ENCODE data around the gene UCP2.
A peak's percentile ranks its signal among the peaks of the same experiment; 100 is the strongest.
"Not testable (repeated sequence)": the region's sequence is repeated elsewhere in the genome, so short reads cannot be mapped to it uniquely, and the experiment has no call there.

The UCP2 gene

DNA sequence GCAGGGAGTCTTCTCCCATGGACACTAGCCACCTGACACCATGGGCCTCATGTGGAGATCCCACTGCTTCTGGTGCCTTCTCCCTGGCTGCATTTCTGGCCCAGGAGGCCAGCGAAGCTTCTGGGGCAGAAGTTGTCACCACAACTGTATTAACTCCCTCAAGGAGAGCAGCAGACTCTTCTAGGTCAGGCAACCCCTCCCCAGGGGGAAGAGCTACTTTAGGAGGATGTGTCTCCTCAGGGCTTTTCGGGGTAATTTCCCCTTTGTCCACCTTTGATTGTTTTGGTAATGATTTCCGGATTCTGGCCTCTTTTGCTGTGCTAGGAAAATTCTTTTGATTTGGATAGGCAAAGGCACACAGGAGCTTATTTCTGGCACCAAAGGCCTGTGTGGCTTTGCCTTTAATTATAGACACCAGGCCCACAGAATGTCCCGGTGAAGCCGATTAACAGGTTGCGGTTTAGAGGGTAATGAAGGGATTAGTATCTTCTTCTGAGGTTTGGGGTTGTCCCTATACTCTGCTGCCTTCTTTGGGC lies 8.9 kb upstream of the UCP2 start:
- no peak for DNase-seq

DNA sequence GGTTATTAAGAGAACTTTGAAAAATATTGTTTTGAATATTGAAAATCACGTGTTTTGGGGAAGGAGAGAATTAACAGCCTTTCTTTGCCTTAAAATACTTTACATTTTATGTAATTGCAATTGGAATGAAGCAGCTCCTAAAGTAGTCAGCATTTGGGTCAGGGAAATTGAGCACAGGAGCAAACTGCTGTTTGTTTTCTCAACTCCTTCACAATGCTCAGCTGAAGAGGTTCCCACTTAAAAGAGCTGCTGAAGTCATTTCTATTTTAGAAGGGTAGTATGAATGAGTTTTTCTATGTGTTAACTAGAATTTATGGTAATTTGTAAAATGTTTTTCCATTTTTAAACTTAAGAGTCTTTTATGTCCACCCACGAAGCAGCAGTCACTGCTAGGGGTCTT lies 8.1 kb upstream of the UCP2 start:
- peak; percentile 34 for DNase-seq

DNA sequence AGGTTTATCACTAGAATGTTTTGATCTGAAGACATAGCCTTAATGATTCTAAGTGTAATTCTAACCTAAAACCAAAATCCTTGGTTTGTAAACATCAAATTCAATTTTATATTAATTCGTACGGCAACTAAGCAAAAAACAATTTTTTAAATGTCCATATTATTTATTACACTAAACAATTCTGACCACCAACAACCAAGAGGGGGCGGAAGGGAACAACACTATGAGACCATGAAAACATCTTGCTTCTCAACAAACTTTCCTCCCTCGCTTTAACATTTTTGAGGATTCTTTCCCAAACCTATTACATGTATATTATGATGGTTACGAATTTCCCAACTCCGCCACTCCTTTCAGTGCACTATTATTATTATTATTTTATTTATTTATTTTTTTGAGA lies 6.5 kb upstream of the UCP2 start:
- no peak for DNase-seq

DNA sequence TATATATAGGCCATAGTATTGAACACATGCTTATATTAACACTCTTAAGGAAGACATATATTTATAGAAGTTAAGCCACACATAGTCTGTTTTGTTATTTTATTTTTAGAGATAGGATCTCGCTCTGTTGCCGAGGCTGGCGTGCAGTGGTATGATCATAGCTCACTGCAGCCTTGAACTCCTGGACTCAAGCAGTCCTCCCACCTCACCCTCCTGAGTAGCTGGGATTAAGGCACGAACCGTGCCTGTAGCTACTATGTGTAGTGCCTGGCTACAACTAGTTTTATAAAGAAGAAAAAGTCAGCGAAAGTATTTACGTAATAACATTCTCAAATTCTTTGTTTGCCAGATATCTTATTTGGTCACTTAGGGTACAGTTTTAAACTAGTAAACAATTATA lies 5.6 kb upstream of the UCP2 start:
- DNase-seq: no peak

DNA sequence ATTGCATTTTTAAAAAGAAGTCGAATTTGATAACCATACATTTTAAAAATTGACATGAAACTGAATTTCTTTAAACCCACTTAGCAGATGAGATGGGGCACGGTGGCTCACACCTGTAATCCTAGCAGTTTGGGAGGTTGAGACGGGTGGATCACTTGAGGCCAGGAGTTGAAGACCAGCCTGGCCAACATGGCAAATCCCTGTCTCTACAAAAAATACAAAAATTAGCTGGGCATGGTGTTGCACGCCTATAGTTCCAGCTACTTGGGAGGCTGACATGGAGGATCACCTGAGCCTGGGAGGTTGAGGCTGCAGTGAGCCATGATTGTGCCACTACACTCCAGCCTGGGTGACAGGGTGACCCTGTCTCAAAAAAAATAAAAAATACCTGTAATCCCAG lies 3.0 kb upstream of the UCP2 start:
- DNase-seq: not testable (repeated sequence)

DNA sequence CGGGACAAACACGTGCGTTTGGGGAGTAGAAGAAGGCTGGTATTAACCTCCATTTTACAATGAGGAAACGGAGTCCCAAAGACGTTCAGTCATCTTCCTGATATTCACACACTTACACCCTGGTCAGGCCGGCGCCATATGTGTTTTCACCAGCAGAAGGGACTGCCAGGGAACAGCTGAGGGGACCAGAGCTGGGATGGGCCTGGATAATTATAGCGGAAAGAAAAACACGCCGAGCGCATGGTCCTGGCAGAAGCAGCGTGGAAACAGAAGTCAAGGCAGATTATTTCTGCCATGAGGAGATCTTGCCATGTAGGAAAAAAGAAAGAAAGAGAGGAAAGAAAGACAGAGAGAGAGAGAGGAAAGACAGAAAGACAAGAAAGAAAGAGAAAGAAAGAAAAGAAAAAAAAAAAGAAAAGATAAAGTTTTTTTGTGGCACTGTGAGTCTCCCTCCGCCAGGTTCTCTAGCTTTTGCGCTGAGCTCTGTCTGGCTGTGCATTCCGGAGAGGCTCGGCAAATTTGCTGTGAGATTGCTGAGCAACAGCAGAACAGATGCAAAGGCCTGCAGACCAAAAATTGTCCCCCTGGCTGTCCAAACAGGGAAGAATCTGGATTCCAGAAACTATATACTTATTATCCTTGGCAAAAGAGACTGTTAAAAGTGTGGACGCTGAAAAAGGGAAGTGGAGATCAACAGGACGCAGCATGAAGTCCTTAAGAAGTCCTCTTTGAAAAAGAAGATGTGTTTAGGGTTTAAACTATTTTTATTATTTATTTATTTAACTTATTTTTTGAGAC lies 1.3 kb upstream of the UCP2 start:
- no peak for DNase-seq

DNA sequence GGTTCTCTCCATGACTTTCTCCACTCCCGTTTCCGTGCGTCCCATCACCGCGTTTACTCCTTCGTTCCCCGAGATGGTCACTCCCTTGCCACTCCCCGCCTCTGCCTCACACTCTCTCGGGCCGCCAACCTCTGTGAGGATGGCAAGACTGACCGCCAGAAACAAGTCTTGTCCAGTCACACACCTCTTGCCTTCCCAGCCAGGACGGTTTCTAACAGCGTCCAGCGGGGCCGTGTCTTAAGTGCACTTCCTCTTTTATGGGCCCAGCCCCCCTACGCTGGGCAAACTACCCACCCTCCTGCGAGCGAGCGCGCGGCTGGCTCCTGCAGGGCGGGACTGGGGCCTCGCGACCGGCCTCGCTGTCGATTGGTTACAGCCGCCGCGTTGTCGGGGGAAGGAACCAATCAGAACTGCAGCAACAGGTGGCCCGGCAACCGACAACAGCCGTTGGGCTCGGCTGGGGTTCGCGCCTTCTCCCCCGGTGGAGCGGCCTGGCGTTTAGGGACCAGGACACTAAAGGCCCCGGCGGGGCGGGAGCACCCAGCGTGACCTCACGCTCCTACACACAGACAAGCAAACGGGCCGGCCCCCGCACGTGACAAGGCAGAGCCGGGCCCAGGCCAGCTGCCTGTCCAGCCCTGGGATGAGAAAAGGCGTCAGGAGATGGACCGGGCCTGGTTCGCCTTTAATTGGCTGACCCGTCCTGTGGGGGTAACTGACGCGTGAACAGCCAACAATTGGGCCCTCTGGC lies 522 bp upstream of the UCP2 start:
- peak; percentile 95 for DNase-seq

DNA sequence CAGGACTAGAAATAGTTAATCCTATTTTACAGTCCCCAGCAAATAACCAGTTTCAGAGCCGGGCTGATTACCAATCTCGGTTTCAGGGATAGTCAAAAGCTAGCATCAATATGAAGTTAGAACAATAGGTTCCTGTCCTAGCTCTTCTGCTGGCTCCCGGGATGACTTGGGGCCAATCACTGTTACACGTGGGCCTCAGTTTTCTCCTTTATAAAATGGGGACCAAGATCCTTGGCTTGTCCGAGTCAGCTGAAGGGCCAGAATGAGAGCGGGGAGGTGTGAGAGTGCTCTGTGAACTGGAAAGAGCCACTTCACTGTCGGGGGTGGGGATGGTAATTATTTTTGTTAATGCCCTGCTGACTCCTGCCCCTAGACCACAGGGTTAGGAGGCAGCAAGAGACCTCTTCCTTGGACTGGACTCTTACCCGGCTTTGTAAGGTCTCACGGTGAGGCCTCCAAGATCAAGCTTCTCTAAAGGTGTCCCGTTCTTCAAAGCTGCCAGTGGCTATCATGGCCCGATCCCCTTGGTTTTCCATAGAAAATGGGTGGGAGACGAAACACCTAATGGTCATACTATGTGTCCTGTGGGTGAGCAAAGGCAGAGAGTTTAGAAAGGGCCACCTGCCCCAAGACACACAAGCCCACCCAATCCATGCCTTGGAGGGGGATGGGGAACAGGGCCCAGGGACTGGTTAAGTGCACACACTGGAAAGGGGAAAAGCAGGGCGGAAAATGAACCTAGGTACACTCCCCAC lies 1.4 kb downstream of the UCP2 start:
- no peak for DNase-seq

DNA sequence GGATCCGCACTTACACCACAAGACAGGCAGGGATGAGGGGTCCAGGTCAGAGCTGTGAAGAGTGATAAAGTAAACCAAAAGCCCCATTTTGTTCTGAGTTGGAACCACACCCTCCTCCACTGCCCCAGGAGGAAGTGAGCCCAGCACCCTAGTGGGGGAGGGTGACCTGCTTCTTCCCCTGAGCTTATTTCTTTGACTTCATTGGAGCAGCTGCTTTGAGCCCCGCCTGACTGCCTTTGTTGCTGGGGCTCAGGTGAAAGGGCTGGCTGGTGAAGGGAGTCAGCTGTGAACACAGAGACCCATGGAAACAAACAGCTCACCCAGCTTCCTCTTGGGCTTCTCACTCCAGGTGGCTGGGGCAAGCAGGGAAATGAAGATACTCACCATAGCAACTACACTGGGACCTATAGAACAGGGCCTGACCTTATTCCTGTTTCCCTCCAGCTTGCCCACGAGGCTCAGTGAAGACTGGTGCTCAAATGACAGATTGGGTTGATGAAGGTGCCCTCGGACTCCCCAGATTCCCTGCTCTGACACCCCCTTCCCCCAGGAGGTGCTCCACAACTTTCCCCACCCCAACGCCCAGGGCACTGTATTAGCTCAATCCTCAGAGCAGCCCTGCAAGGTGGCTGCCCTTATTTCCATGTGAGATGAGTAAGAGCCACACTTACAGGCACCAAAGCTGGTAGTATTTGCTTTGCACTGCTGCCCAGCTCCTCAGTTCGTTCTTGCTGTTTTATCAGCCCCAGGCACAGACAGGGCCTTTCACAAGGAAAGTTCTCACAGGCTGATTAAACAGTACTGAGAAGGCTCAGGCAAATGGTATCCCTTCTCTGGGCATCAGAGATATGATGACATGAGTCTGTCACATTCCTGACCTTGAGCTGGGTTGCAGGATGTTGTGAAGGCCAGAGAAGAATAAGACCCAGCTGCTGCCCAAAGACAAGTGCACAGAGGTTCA lies 2.4 kb downstream of the UCP2 start:
- DNase-seq: peak; percentile 70

DNA sequence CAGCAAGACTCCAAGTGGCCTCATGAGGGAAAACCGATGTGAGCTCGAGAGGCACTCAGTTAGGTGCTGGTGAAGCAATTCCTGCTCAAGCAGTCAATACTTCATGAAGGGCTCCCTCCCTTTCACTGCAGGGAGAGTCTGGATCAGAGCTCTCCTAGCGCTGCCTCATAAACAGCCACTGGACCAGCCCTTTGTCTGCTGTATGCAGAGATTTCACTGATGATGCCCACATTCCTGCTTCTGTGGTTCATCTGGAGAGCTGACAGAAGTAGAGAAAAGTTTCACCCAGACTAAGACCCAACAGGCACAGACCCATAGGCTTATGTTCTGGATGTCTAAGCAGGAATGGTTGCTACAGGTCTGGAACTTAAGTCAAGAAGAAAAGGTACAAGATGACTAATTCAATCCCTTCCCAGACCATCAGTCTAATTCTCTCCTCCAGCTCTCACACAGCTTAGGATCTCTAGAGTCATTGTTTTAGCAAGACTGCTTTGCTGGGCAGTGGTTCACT lies 4.0 kb downstream of the UCP2 start:
- DNase-seq: no peak

DNA sequence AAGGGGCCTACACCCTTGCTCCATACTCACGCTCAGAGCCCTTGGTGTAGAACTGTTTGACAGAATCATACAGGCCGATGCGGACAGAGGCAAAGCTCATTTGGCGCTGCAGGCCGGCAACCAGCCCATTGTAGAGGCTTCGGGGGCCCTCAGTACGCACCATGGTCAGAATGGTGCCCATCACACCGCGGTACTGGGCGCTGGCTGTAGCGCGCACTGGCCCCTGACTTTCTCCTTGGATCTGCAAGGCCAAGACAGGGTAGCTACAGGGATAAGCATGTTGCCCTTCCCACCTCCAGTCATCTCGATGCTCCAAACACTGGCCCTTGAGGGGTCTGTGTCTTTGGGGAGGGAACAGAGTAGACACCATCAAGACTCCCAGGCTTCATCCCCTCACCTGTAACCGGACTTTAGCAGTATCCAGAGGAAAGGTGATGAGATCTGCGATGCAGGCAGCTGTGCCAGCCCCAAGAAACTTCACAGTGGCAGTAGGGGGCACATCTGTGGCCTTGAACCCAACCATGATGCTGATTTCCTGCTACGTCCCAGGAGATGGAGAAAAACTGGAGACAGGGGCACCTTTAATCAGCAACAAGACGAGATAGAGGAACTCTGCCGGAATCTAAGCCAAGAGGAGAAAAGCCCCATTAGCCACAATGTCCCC lies 4.7 kb downstream of the UCP2 start:
- no peak for DNase-seq

DNA sequence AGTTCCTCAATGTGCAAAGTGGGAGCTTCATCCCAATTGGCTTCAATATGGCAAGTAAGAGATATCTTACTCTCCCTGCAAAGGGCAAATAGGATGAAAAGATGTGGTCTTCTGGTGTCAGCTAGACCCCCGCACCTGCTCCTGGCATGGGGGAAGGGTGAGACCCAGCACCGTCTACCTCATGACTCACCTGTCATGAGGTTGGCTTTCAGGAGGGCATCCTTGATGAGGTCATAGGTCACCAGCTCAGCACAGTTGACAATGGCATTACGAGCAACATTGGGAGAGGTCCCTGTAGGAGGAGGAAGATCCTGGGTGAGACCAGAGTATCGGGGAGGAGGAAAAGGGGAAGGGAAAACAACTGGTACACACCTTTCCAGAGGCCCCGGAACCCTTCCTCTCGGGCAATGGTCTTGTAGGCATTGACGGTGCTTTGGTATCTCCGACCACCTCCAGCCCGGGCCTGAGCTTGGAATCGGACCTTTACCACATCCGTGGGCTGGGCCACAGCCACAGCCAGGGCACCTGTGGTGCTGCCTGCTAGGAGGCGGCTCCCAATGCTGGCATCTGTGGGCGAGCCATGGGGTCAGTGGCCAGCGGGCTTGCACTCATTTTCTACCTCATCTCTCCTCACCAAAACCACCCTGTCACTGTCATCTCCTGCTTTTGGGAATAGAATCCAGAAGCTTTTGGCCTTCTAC lies 6.0 kb downstream of the UCP2 start:
- no peak for DNase-seq

DNA sequence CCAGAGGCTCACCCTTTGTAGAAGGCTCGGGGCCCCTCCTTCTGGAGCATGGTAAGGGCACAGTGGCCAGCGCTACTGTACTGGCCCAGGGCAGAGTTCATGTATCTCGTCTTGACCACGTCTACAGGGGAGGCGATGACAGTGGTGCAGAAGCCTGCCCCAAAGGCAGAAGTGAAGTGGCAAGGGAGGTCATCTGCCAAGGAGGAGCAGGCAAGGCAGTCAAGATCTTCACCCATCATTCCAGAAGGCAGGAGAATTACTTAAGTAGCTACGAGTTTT lies 7.2 kb downstream of the UCP2 start:
- no peak for DNase-seq

DNA sequence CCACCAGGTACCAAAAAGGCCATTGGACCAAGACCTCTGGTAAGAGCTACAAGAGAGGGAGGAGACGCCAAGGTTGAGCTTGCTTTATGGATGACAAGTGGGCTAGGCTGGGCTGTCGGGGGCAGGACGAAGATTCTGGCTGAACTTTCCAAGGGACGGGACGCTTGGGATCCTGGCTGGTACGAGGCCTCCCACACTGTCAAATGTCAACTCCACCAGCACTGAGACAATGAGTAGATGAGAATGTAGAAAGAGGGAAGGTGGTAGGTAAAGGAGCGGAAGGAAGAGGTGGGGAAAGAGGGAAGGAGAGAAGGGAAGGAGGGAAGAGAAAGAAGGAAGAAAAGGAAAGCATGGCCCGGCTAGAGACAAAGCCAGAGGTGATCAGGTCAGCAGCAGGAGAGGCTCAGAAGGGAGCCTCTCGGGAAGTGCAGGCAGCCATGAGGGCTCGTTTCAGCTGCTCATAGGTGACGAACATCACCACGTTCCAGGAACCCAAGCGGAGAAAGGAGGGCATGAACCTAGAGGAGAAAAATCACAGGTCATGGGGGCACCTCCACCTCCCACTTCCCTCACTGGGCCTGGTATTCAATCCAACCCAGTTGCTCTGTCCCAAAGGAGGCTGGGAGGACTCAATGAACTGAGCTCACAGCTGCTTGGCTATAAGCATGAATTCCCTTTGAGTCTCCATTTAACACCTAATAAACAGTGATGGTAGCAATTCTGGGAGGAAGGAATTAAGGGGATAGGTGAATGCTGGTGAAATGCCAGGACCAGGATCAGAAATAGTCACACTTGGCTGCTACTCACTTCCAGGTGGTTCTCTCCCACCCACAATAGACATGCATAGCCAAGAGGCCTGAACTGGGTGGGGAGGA lies 7.8 kb downstream of the UCP2 start:
- no peak for DNase-seq

DNA sequence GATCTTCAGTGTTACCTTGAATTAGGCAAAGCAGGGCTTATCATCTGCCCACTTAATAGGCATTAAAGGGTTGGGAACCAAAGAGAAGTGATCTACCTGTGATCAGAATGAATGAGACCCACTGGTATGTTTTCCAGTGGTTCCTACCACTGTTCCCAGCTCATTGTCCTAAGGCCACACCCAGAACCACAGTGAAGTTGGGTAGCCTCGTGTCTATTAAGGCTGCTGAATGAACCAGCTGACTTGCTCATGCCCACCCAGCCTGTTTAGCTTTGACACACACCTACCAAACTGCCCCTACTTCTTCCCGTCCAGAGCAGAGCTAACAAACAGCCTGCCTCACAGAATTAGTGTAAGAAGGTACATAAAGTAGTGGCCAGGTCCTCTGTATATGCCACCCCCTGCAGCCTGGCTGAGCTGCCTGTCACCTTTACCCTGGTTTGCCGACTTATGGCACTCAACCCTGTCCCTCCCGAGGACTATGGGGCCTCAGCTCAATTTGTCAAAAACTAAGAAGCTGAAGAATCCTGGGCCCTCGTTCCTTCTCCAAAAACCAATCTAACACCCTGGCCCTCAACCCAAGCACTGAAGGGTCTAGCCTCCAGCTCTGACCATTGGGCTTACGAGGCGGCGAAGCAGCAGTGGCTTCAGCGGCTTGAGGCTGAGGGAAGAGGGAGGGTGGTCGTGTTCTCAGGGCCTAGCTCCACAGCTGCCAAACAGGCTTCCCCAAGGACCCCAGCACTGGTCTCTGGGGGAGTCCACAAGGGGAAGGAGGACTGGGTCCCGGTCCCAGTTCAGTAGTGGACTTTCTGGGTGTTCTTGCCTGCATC lies 9.8 kb downstream of the UCP2 start:
- DNase-seq: no peak

DNA sequence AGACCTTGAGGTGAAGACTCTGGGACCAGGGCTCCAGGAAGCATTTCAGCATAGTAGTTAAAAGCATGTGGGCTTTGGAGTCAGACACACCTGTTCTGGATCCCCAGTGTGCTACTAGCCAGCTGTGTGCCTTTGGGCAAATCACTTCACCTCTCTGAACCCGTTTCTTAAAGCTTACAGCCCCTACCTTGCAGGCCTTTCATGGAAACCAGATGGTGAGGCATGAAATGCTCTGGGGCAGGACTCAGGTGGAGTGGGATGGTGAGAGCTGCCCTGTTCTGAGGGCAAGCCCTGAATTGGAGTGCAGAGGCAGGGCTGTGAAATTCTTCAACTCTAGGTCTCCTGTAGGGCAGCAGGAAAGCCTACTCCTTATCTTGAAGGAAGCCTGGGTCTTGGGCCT lies 10.5 kb downstream of the UCP2 start:
- no peak for DNase-seq

DNA sequence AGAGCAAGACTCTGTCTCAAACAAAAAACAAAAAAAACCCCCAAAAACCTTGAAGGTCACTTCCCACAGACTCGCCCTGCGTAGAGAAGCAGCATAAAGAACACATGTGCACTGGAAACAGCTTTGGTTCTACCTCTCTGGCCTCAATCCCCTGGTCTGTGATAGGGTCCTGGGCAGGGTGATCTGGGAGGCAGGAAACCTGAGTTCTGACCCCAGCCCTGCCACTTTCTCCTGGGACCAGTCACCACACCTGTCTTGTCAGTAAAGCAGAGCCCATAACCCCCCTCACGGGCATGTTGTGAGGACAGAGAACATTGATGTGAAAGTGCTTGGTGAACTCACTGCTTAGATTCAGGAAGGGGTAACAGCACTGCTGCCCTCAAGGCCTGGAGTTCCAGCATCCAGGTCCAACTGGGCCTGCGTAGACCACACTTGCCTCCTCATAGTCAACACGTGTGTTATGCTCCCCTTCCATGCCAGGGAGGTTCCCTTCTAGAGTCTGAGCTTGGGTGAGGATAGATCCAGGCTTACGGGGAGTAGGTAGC lies 11.4 kb downstream of the UCP2 start:
- no peak for DNase-seq

DNA sequence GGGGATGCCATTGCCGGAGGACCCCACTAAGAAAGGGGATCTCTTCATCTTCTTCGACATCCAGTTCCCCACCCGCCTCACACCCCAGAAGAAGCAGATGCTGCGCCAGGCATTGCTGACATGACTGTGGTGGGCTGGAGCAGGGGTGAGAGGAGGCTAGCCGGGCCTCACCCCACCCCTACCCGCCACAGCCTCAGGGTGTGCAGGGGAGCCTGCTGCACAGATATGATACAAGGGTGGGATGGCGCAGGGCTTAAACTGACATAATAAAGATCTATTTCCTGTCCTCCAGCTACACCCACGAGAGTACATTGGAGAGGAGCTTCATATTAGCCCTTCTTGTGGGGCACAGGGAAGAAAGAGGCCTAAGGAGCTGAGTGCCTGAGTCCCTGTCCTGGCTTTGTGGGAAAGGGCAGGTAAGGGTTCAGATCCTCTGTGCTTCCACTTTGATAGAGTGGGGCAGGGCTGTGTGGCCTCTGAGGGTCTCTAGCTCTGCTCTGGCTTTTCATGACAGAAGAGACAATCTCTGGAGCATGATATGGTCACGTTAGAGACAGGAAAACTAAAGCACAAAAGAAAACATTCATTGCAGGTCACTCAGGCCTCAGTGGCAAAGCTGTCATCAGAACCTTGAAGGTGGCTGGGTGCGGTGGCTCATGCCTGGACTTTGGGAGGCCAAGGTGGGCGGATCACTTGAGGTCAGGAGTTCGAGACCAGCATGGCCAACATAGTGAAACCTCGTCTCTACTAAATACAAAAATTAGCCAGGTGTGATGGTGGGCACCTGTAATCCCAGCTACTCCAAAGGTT lies 12.4 kb downstream of the UCP2 start:
- no peak for DNase-seq
